Measurements from ENCODE around the gene LENEP.
A peak's percentile ranks its signal among the peaks of the same experiment; 100 is the strongest.

The LENEP gene

GRCh38 chr1:155011437-155012025, 18.1 kb downstream of the LENEP start:
- no peak for DNase-seq (ENCODE audit: low read depth)

GRCh38 chr1:155012026-155012546, 18.7 kb downstream of the LENEP start:
- no peak for DNase-seq (ENCODE audit: low read depth)

- no peak for DNase-seq (ENCODE audit: low read depth)
These were observed 19.6 kb downstream of the LENEP start for GRCh38 chr1:155012776-155013602.

- peak; percentile 48 for DNase-seq (ENCODE audit: low read depth)
These were observed 20.2 kb downstream of the LENEP start for GRCh38 chr1:155013632-155014031.

- no peak for DNase-seq (ENCODE audit: low read depth)
These were observed 21.5 kb downstream of the LENEP start for GRCh38 chr1:155014709-155015508.

GRCh38 chr1:155015527-155016230, 22.3 kb downstream of the LENEP start:
- no peak for DNase-seq (ENCODE audit: low read depth)

- DNase-seq (ENCODE audit: low read depth): no peak
These were observed 22.9 kb downstream of the LENEP start for GRCh38 chr1:155016231-155016831.

GRCh38 chr1:155017041-155017945, 23.9 kb downstream of the LENEP start:
- DNase-seq (ENCODE audit: low read depth): peak; percentile 78

- no peak for DNase-seq (ENCODE audit: low read depth)
These were observed 24.5 kb downstream of the LENEP start for GRCh38 chr1:155017946-155018316.

GRCh38 chr1:155018617-155019348, 25.4 kb downstream of the LENEP start:
- no peak for DNase-seq (ENCODE audit: low read depth)

GRCh38 chr1:155019377-155020245, 26.2 kb downstream of the LENEP start:
- DNase-seq (ENCODE audit: low read depth): no peak

- no peak for DNase-seq (ENCODE audit: low read depth)
These were observed 28.9 kb downstream of the LENEP start for GRCh38 chr1:155022136-155022926.

- DNase-seq (ENCODE audit: low read depth): no peak
These were observed 29.5 kb downstream of the LENEP start for GRCh38 chr1:155022927-155023236.

GRCh38 chr1:155023627-155024026, 30.2 kb downstream of the LENEP start:
- DNase-seq (ENCODE audit: low read depth): no peak

GRCh38 chr1:155024315-155024714, 30.9 kb downstream of the LENEP start:
- no peak for DNase-seq (ENCODE audit: low read depth)

- DNase-seq (ENCODE audit: low read depth): no peak
These were observed 32.8 kb downstream of the LENEP start for GRCh38 chr1:155026154-155026553.

GRCh38 chr1:155026588-155026987, 33.2 kb downstream of the LENEP start:
- DNase-seq (ENCODE audit: low read depth): no peak
